Activated CD8-positive, alpha-beta memory T cell treated with anti-CD3 and anti-CD28 coated beads for 48 hours (primary cell): Measurements from ENCODE around the gene INO80.

Source experiments
- DNase-seq, 3 experiments: peaks; one replicate each; pipeline ENCODE4 v3.0.0-alpha.2; 2020; ENCODE audit warnings: low read depth in 2 of 3, low spot score in 2 of 3

The INO80 gene

DNA sequence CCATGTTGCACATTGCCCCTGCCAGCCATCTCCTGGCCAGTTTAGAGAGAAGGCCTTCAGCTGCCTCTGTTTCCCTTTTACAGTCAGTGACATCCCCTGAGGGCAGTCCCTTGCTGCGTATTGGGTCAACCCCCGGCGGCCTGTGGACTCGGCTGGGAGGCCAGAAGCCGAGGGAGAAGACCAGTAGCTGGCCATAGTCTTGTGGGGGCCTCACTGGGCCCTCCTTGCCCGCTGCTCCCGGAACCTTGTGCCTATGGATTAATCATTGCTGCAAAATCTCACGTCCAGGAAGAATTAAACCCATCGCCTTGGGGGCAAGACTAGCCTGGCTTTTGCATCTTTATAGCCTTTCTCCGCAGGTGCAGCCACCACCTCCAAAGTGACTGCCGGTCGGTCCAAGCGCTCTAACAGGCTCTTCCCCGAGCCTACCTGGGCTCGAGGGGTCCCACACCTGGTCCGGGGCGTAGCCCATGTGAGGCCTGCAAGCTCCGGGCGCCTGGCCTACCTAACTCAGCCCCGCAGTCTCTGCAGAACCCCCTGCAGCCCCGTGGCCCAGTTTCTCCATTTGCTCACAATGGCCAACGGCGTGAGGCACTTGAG is 163.7 kb downstream of the INO80 start:
- DNase-seq, result no peak

DNA sequence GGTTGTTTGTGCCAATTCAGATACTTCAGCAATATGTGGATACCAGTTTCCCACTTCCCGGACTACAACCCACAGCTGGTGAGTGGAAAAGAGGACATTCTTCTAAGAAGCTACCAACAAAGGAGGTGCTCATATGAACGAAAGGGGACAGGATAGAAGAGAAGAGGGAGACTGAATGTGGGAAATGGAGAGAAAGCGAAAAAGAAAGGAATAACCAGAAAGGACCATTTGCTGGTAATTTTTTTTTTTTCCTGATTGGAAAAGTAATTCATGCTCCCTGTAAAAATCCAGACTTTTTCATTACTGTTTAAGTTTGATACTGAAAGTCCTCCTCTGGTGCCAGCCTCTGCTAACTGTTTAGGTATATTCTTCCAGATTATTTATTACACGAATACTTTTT is 164.3 kb downstream of the INO80 start:
- DNase-seq, result no peak

DNA sequence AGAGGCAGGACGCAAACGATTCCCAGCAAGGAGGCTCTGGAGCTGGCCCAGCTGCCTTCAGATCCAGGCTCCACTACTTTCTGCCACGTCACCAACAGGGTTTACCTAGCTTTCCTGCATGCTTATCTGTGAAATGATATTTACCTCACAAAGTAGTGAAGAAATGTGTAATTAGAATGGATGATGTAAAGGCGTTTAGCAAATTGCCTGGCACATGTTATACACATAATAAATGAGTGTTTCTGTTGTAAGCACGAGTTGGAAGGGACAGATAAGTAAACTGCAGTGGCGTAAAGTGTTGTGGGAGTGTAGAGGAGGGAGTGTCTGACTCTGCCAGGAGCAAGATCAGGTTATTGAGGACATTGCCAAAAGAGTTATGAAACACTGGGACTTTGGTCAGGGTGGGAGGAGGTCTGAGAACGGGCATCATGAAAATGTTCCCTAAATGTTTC is 166.3 kb downstream of the INO80 start:
- DNase-seq, result no peak

DNA sequence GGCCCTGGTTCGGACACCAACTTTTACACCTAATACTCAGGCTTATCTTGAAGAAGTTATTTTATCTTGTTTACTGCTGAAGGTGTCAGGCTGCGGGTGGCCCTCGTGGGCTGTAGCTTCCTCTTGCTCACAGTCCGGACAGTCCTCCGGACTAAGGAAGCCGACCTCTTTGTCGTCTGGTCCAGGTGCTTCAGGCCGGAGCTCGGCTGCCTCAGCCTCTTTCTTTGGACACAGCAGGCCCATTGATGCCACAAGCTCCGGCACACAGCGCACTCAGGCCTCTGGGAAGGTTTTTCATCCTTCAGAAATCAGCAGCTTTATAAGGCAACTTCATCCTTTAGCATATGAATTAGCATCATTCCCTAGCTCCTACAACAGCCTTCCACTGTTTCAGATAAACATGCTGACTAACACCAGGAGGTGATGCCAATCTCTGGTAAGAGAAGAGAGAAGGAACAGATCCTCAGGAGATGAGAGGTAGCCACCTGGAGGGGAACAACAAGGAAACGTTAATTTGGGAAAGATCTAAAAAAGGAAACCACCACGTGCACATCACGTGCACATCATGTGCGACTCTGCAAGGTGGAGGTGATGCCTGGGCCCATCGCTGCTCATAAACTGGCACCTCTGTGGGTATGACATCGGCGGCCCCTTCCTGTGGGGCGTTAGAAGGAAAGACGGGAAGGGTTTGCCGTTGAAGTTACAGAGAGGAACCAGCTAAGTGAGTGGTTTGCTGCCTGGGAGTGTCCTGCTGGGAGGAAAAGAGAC is 167.2 kb downstream of the INO80 start:
- no peak for DNase-seq

DNA sequence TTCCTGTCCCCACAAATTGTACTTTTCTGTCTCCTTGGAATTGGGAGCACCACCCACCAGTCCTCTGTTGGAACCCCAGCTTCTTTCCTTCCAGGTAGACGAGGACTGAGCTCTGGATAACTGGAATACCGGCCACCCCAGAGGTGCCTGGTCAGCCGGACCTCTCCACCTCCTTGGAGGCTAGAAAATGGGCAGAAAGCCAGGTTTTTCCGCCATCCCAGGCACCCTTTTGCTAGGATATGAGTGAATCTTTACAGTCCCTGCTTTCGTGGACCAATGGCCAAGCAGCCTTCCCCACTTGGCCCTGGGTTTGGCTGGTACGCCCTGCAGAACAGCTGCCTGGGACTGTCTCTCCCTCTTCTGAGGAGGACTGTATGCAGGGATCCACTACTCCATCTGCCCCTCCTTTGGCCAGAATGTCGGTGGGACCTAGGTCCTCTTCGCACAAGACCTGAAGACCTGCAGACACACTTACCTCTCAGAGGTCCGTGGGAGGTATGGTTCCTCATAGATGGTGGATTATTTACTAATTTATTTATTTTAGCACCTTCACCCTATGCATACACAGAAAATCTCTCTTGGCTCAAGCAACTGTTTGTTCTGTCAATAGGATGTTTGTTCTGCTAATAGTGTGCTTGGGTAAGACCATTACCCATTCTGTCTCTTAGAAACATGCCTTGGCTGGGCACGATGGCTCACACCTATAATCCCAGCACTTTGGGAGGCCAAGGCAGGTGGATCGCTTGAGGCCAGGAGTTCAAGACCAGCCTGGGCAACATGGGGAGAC is 171.4 kb downstream of the INO80 start:
- DNase-seq, result no peak

DNA sequence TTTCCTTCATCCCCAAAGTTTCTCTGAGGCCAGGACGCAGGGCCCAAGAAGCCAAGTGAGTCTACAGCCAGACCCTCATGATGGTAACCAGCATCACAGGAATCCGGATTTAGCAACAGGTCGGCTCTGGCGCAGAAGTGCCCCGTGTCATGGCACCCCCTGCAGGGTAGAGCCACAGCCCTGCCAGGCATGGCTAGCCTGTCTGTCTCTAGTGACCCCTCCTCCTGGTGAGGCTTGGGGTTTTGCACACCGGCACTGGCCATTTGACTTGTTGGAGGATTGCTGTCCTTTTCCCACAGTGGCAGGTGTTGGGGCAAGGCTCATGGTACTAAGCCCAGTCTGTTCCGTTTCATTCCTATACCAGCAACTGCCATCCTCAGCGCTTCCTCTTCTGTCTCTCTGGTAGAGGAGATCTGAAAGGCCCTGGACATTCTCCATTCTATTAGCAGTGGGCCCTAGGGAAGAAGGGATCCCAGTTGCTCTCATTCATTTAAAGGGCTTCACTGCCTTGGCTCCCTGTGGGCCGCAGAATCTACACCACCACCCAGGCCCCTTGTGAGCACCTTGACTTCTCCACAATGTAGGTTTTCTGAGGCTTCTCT is 172.2 kb downstream of the INO80 start:
- DNase-seq, result no peak

DNA sequence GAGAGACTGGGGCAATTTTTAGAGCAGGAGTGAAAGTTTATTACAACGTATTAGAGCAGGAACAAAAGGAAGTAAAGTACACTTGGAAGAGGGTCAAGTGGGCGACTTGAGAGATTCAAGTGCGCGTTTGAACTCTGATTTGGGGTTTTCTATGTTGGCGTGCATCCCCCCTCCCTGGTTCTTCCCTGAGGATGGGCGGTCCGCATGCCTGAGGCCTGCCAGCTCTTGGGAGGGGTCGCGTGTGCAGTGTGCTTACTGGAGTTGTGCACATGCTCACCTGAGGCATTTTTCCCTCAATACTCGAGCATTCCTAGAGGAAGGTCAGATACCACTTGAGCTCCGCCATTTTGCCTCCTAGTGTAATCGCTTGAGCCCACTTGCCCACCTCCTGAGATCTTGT is 173.2 kb downstream of the INO80 start:
- DNase-seq, result no peak

DNA sequence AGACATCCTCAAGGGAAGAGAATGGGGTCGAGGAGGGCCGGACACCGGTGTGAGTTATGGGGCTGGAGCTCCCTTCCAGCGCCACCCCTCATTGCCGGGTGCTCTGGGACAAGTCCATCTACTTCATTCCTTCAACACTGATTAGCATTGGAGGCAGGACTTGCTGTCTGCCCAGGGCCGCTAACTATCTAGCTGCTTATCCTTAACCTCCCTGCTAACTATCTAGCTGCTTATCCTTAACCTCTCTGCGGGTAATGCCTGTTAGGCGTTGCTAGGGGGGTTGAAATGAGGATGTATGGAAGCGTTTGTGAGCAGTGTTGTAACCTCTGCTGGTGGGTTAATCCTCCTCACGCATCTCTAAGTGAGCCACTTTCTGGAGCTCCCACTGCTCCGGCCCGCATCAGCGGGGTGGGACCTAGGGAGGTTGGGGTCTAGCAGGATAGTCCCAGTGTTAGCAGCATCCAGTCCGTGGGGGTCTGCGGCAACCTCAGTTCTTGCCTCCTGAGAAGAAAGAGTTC is 173.7 kb downstream of the INO80 start:
- no peak for DNase-seq

DNA sequence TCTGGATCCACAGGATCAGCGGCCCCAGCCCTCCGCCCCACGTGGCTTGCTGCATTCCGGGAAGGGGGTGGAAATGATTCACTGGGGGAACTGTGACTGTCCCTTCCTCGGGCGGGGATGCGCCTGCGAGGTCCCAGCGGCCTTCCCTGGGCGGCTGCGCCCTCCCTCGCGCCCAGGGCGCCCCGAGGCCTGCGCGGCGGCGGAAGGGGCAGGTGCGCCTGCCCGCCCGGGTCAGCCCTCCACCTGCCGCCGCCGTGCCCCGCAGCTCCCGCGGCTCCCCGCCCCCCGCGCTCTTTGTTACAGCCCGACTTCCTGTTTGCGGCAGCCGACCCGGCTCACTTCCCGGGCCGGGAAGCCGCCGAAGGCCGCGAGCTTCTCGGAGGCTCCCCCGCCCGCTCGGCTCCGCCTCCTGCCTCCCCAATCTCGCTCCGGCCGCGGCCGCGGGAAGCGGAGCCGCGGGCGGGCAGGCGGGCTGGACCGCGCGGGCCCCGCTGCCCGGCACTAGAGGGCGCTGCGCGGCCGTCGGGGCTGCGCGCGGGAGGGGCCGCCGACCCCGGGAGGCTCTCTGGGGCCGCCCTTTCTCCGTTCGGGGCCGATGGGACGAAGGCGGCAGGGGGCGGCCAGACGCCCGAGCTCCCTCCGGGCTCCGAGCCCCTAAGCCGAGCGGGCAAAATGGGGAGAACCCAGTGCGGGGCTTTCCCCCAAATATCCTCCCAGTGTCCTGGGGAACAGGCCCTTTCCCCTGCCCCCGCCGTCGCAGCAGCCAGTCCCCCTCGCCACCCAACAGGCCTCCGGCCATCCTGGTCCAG is 174.3 kb downstream of the INO80 start:
- peak in 1 of 3 experiments; percentile 52 for DNase-seq

DNA sequence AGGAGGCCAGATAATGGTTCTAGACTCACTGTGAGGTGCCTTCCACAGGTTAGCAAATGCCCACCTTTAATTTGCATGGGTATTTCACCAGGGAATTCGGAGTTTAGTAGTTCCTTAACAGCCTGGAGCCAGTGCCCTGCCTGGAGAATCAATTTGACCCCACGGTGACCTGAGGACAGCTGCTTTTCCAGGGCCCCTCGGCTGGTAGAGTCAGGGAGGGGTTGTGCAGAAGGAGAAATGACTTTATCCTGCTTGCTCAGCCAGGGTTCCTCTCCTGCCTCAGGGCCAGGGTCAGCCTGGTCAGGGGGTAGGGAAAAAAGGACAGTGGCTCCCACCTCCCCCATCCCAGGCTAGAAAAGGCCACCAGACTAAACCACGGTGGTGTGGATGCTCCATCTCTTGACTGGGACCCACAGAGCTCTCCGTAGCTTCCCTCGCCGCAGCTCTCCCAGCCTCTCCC is 175.0 kb downstream of the INO80 start:
- no peak for DNase-seq

DNA sequence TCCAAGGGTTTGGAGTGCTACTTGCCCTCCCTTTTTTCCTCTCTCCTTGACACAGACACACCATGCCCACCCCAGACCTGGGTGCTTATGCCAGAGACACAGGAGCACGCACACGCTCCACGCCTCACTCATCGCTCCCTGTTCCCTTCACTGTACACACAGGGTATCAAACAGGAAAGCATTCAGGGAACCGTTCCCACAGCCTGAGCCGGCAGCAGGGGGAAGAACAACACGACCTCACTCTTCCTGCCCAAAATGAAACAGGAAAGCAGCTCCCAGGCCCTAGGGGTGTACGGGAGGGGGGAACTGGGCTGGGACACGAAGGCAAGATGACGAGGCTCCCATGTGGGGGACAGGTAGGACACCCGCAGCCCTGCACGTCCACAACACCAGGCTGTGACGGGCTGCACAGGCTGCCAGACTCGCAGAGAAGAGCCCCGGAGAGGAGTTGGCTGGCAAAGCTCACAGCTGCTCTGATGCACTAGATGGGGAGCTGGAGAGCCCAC is 175.7 kb downstream of the INO80 start:
- no peak for DNase-seq

DNA sequence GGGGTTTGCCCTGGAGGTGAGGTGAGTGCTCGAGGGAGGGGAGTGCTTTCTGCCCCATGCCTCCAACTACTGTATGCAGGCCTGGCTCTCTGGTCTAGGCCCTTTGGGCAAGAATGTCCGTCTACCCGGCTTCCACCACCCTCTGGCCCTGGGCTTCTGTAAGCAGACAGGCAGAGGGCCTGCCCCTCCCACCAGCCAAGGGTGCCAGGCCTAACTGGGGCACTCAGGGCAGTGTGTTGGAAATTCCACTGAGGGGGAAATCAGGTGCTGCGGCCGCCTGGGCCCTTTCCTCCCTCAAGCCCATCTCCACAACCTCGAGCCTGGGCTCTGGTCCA is 177.6 kb downstream of the INO80 start:
- DNase-seq, result no peak

DNA sequence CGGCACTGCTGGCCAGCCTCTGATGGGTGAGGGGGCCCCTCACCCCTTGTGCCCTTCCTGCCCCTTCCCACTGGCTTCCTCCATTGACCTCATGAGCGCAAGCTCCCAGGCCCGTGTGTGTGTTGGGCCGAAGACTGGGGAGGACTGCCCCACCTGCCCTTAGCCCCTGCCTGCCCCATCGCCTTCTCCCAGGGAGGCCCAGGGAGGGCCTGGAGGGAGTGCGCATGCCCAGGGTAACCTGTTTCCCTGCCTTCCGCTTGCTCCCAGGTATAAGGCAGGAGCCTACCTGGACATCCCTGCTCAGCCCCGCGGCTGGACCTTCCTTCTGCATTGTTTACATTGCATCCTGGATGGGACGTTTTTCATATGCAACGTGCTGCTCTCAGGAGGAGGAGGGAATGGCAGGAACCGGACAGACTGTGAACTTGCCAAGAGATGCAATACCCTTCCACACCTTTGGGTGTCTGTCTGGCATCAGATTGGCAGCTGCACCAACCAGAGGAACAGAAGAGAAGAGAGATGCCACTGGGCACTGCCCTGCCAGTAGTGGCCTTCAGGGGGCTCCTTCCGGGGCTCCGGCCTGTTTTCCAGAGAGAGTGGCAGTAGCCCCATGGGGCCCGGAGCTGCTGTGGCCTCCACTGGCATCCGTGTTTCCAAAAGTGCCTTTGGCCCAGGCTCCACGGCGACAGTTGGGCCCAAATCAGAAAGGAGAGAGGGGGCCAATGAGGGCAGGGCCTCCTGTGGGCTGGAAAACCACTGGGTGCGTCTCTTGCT is 178.1 kb downstream of the INO80 start:
- DNase-seq, result no peak

DNA sequence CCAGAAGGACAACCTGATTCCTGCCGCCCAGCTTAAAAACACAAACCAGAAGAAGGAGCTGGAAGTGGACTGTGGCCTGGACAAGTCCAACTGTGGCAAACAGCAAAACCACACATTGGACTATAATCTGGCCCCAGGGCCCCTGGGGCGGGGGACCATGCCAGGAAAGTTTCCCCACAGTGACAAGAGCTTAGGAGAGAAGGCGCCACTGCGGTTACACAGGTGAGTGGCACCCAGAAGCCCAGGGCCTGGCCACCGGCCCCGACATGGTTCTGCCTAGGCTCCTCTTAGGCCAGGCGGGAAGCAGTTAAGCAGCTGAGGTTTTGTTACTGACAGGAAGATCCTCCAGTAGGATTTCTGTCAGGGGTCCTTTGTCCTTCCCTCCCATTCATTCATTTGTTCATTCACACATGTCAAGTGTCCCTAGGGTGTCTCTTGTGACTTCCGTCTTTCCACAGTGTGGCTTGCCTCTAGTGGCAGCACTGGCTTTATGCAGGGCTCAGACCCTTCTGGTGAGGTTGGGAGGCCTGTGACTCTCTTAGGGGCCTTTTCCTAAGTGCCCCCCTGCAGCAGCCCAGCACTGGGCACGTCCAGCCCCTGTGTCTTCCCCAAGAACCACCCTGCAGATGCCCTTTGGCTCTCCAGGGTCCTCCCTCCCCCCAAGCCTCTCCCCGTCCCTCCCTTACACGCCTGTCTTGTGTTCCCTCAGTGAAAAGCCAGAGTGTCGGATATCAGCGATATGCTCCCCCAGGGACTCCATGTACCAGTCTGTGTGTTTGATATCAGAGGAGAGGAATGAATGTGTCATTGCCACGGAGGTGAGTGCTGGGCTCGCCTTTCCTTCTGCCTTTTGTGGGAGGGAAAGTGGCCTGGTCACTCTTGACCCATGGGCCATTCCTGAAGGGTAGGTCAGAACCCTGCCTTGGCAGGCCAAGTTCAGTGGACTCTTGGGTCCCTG is 179.1 kb downstream of the INO80 start:
- no peak for DNase-seq

DNA sequence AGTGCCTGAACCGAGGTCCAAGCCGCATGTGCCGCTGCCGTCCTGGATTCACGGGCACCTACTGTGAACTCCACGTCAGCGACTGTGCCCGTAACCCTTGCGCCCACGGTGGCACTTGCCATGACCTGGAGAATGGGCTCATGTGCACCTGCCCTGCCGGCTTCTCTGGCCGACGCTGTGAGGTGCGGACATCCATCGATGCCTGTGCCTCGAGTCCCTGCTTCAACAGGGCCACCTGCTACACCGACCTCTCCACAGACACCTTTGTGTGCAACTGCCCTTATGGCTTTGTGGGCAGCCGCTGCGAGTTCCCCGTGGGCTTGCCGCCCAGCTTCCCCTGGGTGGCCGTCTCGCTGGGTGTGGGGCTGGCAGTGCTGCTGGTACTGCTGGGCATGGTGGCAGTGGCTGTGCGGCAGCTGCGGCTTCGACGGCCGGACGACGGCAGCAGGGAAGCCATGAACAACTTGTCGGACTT is 179.8 kb downstream of the INO80 start:
- no peak for DNase-seq

DNA sequence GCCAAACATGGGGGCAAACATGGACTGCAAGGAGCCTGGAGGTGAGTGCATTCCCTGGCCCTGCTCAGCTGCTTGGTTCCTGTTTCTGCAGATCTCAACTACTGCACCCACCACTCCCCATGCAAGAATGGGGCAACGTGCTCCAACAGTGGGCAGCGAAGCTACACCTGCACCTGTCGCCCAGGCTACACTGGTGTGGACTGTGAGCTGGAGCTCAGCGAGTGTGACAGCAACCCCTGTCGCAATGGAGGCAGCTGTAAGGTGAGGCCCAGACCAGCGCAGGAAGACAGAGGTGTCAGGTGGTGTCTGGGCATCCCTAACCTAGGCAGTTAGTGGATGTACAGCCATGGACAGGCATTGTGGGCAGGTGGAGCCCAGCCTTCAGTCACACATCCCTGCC is 181.6 kb downstream of the INO80 start:
- DNase-seq, result no peak

DNA sequence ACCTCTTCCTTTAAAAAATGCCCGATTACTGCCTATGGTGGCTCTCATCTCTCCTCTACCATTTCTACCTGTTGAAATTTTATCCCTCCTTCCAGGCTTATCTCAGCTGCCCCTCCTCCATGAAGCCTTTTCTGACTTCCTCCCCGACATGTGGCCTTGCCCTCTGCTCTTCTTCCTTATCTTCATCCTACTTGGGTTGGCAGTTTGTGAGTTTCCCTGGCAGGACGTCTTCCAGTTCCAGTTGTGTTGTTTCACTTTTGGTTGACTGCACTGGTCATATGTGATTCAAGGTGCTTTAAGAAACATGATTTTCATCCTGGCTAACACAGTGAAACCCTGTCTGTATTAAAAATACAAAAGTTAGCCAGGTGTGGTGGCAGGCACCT is 182.6 kb downstream of the INO80 start:
- no peak for DNase-seq
